NCI-H82 (cell line): Measurements from ENCODE around the gene SH3RF2.
"Not testable (repeated sequence)": the region's sequence is repeated elsewhere in the genome, so short reads cannot be mapped to it uniquely, and the experiment has no call there.

Source experiments
- DNase-seq: peaks from one replicate; lab custom pipeline; 2025; lab: John Stamatoyannopoulos, UW

SH3RF2 gene

DNA sequence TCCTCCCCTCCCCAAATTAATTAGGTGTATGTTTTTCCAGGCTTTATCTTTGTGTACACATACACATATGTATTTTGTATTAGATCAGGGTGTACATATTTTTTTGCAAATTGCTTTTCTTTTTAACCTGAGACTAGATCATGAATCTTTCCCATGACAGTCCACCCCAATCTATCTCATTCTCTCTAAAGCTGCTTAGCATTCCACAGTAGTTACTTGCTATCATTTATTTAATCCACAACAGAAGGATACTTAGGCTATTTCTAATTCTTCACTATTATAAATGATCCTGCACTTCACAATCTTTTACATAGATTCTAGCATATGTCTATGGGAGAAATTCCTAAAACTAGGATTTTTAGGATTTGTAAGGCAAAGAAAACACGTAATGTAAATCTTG lies 43.9 kb downstream of the SH3RF2 start:
- no peak for DNase-seq

DNA sequence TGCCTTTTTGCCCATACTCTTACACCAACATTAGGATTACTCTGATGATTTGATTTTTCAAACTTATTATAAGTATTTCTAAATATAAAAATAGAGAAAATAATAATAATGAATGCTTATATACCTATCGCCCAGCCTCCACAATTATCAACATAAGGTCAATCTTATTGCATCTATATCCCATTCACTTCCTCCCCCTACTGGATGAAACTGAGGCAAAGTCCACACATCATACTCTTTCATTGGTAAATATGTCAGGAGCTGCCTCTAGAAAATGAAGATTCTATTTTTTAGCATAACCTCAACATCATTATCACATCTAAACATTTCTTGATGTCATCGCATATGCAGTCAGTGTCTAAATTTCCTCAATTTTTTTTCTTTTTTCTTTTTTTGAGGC lies 44.3 kb downstream of the SH3RF2 start:
- DNase-seq = peak; percentile 2

DNA sequence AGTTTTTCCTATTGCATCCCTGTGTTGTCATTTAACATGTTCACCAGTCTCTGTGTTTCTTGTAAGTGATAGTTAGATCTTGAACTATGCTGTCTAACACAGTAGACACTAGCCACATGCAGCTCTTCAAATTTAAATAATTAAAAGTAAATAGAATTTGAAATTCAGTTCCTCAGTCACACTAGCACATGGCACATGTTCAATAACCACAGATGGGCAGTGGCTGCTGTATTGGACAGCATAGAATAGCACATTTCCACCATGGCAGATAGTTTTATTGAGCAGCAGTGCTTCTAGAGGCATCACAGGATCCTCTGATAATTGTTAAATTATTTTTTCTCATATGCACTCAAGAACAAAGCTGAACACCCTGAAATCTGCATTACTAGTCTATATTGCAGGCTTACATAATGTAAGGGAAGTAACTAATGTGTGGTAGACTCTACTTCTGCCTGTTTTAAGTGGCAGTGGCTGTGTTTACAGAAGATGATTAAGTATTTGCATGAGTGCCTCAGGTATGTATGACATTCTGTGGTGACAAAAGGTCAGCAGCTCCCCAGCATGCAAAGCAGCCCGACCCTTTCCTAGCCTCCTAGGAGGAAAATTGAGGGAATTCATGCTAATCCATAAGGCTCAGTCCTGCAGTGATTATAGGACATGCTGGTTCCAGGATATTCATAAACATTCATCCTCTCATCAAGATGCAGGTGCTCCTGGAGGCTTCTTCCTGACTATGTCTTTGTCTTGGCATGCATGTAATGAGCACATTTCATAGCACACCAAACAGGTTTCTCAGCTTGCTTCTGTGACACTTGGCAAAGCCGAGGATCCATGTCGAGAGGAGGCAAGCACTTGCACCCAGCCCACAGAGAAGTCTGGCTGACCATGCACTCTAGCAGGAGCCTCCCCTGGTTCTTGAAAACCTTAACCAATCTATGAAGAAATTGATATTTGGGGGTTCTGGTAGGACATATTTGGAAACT lies 45.5 kb downstream of the SH3RF2 start:
- no peak for DNase-seq

DNA sequence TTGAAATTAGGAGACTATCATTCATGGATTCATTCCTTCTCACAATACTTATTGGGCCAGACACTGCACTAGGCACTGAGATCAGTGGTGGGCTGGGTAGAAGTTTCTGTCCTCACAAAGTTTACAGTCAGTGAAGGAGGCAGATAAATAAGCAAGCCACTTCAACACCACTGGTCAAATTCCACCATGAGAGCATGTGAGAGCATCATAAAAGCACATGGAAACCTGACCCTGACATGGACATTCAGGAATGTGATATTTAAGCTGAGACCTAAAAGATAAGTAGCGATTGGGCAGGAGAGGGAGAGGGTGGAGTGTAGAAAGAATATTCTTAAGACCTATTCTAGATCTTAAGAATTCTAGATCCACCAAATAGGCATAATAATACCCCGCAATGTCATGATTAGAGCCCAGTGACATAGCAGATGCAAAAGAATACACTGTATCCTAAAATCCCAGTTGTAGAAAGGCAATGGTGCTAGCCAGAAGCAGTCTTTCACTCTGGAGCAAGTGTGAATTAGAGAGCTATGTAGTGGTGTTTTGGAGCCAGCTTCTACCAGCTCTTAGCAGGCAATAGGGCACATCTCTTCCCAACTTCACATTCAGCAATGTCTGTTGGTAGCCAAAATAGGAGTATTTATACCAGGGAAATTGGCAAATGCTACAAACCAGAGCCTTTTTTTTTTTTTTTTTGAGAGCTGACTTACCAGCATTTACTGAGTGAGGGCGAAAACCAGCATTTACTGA lies 46.4 kb downstream of the SH3RF2 start:
- DNase-seq = no peak

DNA sequence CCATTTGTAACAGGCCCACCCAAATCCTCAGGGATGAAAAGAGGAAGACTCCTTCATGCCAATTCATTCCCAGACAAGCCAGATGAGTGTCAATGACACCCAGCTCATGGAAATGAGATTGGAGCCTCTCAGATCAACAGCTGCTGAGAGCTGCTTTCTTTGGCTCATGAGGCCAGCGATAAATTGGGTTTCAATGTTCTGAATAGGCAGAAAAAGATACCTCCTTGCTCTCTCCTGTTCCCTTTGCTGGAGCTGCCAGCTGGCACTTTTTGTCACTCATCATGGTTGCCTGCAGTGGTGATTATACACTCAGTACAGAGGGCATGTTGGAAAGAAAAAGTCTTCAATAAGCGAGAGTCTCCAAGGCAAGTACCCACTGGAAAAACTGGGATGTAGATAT lies 47.1 kb downstream of the SH3RF2 start:
- no peak for DNase-seq

DNA sequence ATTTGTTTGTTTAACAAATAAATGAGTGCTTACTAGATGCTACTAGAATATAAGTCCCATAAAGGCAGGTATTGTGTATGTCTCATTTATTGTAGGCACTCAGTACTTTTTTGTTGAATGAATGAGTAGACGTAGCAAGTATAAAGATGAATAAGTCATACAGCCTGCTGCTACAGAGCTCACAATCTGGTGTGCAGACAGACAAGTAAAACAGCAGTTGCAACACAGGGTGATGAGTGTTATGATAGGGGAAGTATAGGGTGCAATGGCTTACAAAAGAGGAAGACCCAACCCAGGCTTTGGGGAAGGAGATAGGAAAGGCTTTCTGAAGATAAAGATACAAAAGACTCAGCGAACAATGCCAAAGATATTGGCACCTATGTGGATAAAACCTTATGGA lies 47.7 kb downstream of the SH3RF2 start:
- DNase-seq = no peak

DNA sequence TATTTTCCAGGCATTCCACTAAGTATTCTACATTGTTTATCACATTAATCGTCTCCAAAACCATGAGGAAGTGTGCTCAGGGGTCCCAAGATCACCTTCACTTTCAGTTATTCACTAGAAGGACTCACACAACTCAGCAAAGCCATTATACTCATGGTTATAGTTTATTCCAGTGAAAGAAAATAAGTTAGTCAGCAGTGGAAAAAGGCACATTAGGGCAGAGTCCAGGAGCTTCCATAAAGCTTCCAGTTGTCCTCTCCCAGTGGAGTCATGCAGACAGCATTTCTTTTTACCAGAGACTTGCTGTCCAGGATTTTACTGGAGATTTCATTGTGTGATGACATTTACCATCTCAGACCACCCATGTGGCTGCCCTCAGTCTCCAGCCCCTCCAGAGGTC lies 51.5 kb downstream of the SH3RF2 start:
- no peak for DNase-seq

DNA sequence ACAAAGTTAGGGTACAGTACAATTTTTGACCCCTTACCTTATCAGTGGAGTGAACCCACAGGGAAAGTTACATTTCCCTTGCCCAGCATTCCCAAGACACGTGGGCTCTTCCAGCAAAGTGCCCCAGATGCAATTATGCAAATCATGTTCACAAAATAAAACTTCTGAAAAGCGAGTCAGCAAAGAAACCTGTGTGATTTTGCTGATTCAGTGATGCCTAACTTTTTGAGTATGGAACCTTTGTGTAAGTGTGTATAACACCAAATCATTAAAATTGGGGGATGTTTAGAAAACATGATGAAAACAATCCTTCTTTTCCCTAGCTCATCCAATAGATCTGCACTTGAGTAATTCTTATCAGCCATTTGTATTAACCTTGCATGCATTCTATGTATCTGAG lies 52.6 kb downstream of the SH3RF2 start:
- DNase-seq = no peak

DNA sequence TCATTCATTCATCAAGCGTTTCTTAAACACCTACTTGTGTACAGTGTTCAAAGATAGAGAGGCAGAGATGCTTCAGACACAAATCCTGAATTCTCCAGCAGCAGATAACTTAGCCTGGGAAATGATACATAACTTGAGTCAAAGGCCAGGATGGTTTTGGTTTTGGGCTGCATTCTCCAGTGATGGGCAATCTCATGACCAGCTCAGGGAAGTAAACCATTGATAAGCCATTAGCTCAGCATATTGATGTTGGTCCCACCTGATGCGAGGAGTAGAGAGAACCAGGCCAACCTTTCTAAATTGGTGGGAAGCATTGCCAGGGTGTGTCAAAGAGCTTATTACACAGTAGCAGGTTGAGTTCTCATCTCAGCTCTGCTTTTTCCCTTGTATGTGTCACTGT lies 53.0 kb downstream of the SH3RF2 start:
- DNase-seq = no peak

DNA sequence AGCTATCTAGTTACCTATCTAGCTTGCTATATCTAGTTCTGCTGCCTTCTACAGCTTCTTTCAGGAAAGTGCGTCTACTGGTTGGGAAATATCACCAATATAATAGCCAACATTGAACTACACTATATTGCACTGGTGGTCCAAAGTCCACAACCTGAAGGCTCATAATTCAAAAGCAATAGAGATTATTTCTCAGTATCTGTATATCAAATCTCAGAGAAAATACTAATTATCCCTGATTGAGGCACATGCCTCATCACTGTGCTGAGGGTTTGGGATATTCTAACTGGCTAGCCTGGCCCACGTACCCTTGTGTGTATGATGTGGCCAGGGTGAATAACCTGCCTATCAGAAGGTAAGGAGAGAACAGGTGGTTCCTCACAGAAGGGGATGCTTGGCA lies 53.8 kb downstream of the SH3RF2 start:
- DNase-seq = no peak

DNA sequence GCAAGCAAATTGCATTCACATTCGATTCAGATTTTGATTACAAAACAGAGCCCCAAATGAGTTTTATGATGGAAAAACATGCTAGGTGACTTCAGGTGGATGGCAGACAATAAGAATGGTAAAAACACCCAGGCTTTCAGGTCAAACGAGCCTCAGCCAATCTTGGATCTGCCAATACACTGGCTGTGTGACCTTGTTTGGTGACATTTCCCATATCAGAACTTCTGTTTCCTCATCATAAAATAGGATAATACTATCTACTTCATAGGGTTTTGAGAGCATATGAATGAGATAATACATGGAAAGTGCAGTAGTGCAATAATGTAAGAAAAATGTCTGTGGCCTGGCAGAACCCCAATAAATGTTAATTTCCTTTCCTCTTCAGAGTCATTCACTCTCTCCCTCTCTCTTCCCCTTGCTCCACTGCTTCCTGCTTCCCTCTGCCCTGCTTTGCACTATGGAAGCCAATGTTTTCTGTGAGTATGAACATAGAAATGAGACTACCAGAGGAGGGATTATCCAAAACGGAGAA lies 54.7 kb downstream of the SH3RF2 start:
- no peak for DNase-seq

DNA sequence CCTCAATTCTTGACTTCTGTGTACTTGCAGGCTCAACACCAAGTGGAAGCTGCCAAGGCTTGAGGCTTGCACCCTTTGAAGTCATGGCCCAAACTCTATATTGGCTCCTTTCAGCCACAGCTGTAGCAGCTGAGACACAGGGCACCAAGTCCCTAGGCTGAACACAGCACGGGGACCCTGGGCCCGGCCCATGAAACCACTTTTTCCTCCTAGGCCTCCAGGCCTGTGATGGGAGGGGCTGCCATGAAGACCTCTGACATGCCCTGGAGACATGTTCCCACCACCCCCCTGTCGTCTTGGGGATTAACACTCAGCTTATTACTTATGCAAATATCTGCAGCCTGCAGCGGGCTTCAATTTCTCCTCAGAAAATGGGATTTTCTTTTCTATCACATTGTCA lies 57.2 kb downstream of the SH3RF2 start:
- DNase-seq = not testable (repeated sequence)

DNA sequence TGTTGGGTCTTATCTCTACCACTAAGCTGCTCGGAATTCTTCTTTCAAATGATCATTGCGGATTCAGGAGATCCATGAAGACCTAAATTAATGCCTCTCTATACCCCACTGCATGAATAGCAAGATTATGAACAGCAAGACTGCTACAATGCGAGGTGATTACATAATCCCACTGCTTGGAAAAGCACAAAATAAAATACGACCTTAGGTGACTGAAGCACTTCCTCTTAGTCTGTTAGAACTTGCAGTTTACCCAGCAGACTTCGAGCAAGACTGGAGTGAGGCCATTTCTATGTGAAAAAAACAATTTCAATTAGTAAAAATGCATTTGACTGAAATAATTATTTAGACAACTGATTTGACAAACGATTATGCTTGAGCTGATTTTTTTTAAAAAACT lies 59.8 kb downstream of the SH3RF2 start:
- DNase-seq = no peak

DNA sequence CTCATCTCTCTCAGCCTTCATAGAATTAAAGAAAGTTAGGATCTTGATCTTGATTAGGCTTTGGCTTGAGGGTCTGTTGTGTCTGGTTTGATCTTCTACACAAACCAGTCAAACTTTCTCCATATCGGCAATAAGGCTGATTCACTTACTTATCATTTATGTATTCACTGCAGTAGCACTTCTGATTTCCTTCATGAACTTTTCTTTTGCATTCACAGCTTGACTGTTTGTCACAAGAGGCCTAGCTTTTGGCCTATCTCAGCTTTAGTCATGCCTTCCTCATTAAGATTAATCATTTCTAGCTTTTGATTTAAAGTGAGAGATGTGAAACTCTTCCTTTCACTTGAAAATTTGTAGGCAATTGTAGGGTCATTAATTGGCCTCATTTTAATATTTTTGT lies 62.8 kb downstream of the SH3RF2 start:
- no peak for DNase-seq

DNA sequence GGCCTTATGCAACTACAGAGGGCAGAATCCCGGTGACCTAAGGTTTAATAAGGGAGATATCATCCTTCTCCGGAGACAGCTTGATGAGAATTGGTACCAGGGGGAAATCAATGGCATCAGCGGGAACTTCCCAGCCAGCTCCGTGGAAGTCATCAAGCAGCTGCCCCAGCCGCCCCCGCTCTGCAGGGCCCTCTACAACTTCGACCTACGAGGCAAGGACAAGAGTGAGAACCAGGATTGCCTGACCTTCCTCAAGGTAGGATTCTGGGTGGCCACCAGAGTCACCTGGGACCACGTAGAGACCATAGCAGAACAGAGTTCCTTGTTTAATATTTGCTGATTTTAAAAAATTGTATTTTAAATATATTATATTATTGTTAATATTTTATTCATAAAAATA lies 63.7 kb downstream of the SH3RF2 start:
- no peak for DNase-seq

DNA sequence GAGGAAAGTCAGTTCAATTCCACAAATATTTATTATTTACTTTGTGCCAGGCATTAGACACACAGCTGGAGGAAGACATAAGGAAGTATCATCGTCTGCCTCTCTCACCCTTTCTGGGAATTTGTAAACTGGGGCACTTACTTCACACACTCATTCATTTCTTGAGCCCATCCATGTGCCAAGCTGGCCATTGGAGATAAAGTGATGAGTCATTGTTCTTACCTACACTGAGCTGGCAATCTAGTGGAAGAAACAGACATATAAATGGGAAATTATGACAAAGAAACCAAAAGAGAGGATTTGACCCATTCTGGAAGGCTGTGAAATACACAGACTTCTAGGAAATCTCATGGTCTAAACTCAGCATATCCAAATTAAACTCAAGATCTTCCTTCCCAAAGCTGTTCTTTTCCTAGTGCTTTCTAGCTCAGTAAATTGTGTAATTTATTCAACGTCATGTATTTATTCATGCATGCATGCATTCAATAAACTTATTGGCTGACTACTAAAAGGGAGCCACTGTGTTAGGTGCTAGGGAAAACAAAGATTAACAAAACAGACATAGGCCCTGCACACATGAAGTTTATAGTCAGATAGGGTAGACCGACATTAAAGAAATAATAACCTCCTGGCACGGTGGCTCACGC lies 65.3 kb downstream of the SH3RF2 start:
- DNase-seq = no peak

DNA sequence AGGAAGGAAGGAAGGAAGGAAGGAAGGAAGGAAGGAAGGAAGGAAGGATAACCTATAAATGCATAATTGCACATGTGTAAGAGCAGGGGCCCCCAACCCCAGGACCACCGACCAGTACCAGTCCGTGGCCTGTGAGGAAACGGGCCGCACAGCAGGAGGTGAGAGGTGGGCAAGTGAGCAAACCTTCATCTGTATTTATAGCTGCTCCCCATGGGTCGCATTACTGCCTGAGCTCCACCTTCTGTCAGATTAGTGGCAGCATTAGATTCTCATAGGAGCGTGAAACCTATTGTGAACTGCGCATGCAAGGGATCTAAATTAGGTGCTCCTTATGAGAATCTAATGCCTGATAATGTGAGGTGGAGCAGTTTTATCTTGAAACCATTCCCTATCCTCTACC lies 66.1 kb downstream of the SH3RF2 start:
- peak; percentile 17 for DNase-seq

DNA sequence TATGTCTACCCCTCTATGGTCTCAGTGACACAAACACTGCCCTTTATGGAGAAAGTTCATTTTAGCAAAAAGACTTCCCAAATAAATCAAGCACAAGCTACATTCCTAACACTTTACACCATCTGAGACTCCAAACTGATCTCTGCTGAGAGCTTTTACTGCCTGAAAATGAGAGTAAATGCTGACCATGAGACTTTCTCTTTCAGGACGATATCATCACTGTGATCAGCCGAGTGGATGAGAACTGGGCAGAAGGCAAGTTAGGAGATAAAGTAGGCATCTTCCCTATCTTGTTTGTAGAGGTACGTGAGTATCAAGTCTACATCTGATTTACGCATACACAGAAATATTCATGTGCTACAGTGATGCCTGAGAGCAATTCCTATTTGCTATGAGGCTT lies 67.5 kb downstream of the SH3RF2 start:
- no peak for DNase-seq

DNA sequence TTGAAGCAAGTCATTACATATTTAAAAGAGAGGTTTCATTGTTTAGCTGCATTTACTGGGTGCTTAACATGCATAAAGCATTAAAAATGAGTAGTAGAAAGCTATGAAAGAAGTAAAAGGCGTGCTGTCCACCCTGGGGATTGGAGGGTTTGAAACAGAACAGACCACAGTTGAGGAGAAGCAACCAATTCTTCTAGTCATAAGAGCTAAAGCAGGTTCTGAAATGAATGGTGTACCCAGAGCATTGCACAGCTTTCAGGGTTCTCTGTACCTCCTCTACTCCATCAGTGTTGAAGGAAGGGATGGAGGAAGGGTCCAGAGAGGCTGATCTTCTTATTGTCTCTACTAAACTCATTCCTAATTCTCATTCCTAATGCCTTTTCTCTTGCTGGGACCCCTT lies 68.9 kb downstream of the SH3RF2 start:
- no peak for DNase-seq

DNA sequence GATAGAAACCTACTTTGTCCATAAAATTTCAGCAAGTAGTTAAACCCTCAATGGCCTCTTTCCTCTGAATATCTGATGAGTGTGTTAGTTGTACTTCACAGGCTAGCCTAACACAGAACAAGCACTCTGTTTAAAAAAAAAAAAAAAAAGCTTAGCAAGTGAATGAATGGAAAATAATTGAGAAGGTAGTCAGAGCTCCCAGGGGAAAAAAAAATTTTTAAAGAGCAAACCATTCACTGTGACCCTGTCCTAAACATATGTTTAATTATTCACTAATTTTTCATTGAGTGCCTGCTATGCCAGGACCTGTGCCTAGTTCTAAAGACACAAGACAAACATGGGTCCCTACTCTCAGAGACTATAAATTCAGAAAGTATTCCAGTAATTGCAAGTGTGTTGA lies 69.3 kb downstream of the SH3RF2 start:
- DNase-seq = no peak

DNA sequence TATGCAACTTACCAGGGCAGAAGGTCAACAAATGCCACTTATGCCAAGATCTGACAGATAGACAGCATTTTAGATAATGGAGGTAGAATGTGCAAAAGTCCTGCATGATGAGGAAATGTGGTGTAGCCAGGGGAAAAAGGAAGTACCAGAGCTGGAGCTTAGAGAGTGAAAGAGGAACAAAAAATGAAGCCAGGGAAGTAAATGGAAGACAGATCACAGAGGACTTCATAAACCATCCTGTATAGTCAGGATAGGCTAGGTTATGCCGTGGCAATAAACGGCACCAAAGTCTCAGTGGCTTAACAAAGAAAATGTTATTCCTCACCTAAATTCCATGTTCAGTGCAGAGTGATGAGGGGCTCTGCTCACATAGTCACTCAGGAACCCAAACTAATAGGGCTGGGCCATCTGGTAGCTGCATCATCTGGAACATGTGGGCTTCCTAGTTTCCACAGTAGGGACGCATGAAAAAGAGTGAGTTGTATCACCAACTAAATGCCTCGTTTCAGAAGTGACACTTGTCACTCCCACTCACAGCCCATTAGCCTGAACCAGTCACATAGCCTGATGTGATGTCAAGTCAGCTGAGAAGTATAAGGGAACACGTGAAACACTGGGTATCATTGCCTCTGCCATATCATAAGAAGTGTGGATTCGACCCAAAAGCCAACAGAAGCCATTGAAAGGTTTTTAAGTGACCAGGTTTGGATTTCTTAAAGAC lies 70.3 kb downstream of the SH3RF2 start:
- no peak for DNase-seq

DNA sequence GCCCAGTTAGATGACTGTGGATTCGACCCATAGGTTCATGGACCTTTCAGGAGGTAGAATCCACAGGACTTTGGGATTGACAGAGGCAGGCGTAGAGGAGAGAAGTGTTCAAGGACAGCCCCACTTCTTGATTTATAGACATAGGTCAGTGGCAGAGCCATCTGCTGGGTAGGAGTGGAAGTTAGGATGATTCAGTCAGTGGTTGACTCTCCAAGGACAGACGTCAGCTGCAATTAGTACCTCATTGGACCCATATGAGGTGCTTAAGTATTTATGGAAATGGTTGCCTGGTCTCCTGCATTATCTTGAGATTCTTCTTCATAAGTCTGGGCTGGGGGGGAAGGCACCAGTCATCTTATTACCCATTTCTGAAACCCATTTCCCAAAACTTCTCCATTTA lies 70.9 kb downstream of the SH3RF2 start:
- DNase-seq = peak; percentile 44
